SIG-M5 treated with dmso at 0.1 percent for 504 hours (cell line): ENCODE results near the gene OR3A3.

Experiments
- DNase-seq: peaks from one replicate; lab custom pipeline; 2025; ENCODE audit not compliant: unreplicated experiment; lab: John Stamatoyannopoulos, UW

The OR3A3 gene

GRCh38 chr17:3471599-3471998, 60.4 kb downstream of the OR3A3 start, which contains the start of gene SPATA22:
TSS of gene SPATA22 (minus strand) at chr17:3471819. CDS start at chr17:3469325, 2,494 bp downstream.
- DNase-seq = no peak

- no peak for DNase-seq
These were observed 61.0 kb downstream of the OR3A3 start for GRCh38 chr17:3472137-3472536.
